Progenitor cell of endocrine pancreas (in vitro differentiated cells): Measurements from ENCODE around the gene GPX3. TPM values are rescaled to one million over a fixed set of nuclear protein-coding genes. Genes with fewer than 3 reads are reported as not detected.
A peak's percentile ranks its signal among the peaks of the same experiment; 100 is the strongest.

ENCODE experiments used
- DNase-seq: peaks from one replicate; pipeline ENCODE4 v3.0.0; 2021; ENCODE audit warnings: low spot score; ENCODE audit not compliant: unreplicated experiment
- H3K27ac Mint-ChIP-seq: 2 replicates; pipeline ENCODE4 v1.8.0; 2021; ENCODE audit warnings: mild to moderate bottlenecking, moderate library complexity, mixed read lengths
- H3K27me3 Mint-ChIP-seq: 2 replicates; pipeline ENCODE4 v1.8.0; 2021; ENCODE audit warnings: mixed read lengths
- H3K36me3 Mint-ChIP-seq: 2 replicates; pipeline ENCODE4 v1.8.0; 2022; ENCODE audit warnings: mixed read lengths; ENCODE audit not compliant: insufficient read depth
- H3K4me1 Mint-ChIP-seq: 2 replicates; pipeline ENCODE4 v1.8.0; 2021; ENCODE audit warnings: low read depth, mixed read lengths
- H3K4me3 Mint-ChIP-seq: 2 replicates; pipeline ENCODE4 v1.8.0; 2021; ENCODE audit warnings: low read depth, mild to moderate bottlenecking, moderate library complexity, mixed read lengths
- H3K9me3 Mint-ChIP-seq: 2 replicates; pipeline ENCODE4 v1.8.0; 2021; ENCODE audit warnings: low read depth, mixed read lengths
- total RNA-seq: library from RNA; stranded (reverse); gene quantifications from 2 replicates; pipeline ENCODE4 v1.2.1, GENCODE V29; 2021
- TF ChIP-seq, protein P1 (sequence below): fragments of 200-600 bp; sonication (generic); IDR thresholded peaks from one replicate; pipeline ENCODE4 v1.5.0; 2021; ENCODE audit warnings: antibody characterized with exemption, mild to moderate bottlenecking; ENCODE audit not compliant: unreplicated experiment

GPX3 gene
- total RNA-seq, 1 donor from 2014 or later: 28.2 TPM

DNA sequence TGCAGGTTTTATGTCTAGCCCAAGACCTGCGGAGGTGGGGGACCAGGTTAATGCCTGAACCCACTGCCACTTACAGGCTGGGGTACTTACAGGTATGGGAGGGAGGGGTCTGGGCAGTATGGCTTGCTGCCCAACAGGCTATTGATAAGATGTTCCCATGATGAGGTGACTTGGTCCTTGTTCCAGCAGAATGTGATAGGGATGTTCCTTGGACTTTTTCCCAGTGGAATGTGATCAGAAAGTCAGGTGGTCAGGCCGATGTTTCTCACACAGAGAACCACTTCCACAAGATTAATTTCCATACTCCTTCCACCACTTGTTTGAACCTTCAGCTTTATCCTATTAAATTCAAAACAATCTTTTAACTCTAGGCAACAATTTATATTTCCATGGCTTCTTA lies 27.0 kb upstream of the GPX3 start:
- H3K9me3 Mint-ChIP-seq: peaks cover 33% of the 10 kb centered on the region
- no peak overlapping the region for H3K4me3 Mint-ChIP-seq
- no peak overlapping the region for H3K27ac Mint-ChIP-seq
- TF ChIP-seq, protein P1, sequence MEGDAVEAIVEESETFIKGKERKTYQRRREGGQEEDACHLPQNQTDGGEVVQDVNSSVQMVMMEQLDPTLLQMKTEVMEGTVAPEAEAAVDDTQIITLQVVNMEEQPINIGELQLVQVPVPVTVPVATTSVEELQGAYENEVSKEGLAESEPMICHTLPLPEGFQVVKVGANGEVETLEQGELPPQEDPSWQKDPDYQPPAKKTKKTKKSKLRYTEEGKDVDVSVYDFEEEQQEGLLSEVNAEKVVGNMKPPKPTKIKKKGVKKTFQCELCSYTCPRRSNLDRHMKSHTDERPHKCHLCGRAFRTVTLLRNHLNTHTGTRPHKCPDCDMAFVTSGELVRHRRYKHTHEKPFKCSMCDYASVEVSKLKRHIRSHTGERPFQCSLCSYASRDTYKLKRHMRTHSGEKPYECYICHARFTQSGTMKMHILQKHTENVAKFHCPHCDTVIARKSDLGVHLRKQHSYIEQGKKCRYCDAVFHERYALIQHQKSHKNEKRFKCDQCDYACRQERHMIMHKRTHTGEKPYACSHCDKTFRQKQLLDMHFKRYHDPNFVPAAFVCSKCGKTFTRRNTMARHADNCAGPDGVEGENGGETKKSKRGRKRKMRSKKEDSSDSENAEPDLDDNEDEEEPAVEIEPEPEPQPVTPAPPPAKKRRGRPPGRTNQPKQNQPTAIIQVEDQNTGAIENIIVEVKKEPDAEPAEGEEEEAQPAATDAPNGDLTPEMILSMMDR: no peak
- H3K27me3 Mint-ChIP-seq: peaks cover 4% of the 10 kb centered on the region
- peaks cover 5% of the 10 kb centered on the region for H3K36me3 Mint-ChIP-seq
- no peaks in the 10 kb centered on the region for H3K4me1 Mint-ChIP-seq
- no peak for DNase-seq

- Mint-ChIP-seq H3K27ac (no peak overlapping the region), H3K9me3 (peaks cover 33% of the 10 kb centered on the region)
Observed at GRCh38 chr5:150993826-150994412, 26.5 kb upstream of the GPX3 start.

DNA sequence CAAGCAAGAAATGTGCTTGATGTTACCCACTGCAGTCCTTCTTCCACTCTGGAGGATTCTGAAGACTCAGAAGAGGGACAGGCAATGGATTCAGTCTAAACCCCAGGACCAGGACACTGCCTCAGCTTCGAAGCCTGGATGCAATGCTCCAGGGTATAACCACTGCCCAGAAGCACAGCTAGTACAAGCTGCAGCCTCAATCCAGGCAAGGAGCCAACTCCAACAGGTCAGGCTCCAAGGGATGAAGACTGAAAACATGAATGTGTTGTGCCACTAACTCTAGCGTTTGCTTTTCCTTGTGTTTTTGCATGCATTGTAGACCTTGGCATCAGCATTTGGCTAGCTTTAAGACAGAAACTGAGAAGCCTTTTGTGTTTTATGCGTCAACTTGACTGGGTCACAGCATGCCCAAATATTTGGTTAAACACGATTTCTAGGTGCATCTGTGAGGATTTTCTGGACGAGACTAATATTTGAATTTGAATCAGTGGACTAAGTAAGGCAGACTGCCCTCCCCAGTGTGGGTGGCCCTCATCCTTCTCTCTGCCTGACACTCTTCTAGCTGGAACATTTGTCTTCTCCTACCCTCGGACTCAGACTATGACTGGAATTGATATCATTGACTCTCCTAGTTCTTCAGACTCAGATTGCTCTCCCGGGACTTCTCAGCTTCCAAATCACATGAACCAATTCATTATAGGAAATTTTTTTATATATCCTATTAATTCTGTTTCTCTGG lies 20.5 kb upstream of the GPX3 start:
- TF ChIP-seq, protein P1: no peak
- Mint-ChIP-seq H3K4me1 (peaks cover 7% of the 10 kb centered on the region), H3K27ac (no peak overlapping the region), H3K36me3 (peaks cover 2% of the 10 kb centered on the region), H3K27me3 (peaks cover 10% of the 10 kb centered on the region), H3K4me3 (no peak overlapping the region), H3K9me3 (peaks cover 6% of the 10 kb centered on the region)
- no peak for DNase-seq

More at GRCh38 chr5:150993826-150994412, 26.5 kb upstream of the GPX3 start:
- peaks cover 6% of the 10 kb centered on the region for H3K27me3 Mint-ChIP-seq
- no peak for DNase-seq
- H3K4me1 Mint-ChIP-seq: no peaks in the 10 kb centered on the region
- TF ChIP-seq, protein P1: no peak
- no peak overlapping the region for H3K4me3 Mint-ChIP-seq
- H3K36me3 Mint-ChIP-seq: peaks cover 5% of the 10 kb centered on the region

GRCh38 chr5:151001436-151001835 lies 19.0 kb upstream of the GPX3 start:
- H3K4me1 Mint-ChIP-seq: peaks cover 22% of the 10 kb centered on the region
- no peak overlapping the region for H3K27ac Mint-ChIP-seq
- TF ChIP-seq, protein P1: no peak
- H3K36me3 Mint-ChIP-seq: peaks cover 2% of the 10 kb centered on the region
- H3K9me3 Mint-ChIP-seq: peaks cover 4% of the 10 kb centered on the region
- DNase-seq: no peak
- no peak overlapping the region for H3K4me3 Mint-ChIP-seq
- H3K27me3 Mint-ChIP-seq: peaks cover 10% of the 10 kb centered on the region

DNA sequence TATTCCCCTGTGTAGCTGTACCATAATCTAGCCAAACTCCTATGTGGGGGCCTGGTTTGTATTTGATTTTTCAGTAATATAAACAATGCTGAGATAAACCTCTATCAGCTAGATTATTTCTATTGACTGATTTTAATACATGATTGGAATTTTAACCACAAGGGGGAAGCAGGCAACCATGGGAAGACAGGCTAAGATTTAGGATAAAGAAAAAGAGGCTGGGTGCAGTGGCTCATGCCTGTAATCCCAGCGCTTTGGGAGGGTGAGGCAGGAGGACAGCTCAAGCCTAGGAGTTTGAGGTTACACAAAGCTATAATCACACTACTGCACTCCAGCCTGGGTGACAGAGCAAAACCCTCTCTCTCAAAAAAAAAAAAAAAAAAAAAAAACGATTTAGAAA lies 18.1 kb upstream of the GPX3 start:
- Mint-ChIP-seq H3K4me3 (no peak overlapping the region), H3K27me3 (peaks cover 10% of the 10 kb centered on the region), H3K36me3 (peaks cover 2% of the 10 kb centered on the region), H3K27ac (no peak overlapping the region), H3K9me3 (peaks cover 4% of the 10 kb centered on the region), H3K4me1 (peaks cover 25% of the 10 kb centered on the region)
- DNase-seq: no peak
- TF ChIP-seq, protein P1: peak; percentile 39
